Astrocyte of the spinal cord (primary cell): ENCODE data around the gene MAP2K3.

Source experiments
- DNase-seq: peaks from one replicate; pipeline ENCODE4 v3.0.0; 2011; ENCODE audit warnings: low read depth, low spot score
- H3K4me3 ChIP-seq: 2 replicates; pipeline ENCODE4 v1.5.1; 2011; ENCODE audit warnings: low read depth, mild to moderate bottlenecking, low read length, moderate library complexity
- CTCF ChIP-seq: IDR thresholded peaks from 2 replicates; pipeline ENCODE4 v1.5.1; 2012; ENCODE audit warnings: low read depth, mild to moderate bottlenecking, low read length, inconsistent platforms
- in situ Hi-C: cut with HindIII; loops from 2 replicates; pipeline ENCODE4 v1.10.0; 2017; ENCODE audit warnings: low sequenced_read_pairs

MAP2K3 gene

GRCh38 chr17:21284319-21285163 lies at the start of gene MAP2K3:
Gene MAP2K3, plus strand, starts transcription at chr17:21284711. Its CDS starts 210 bp downstream, at chr17:21284921.
- peak within 1 kb of the TSS; percentile 79 for H3K4me3 ChIP-seq
- peak; percentile 99 for DNase-seq
- no peak for TF ChIP-seq CTCF
- in situ Hi-C loops = no loop called here

GRCh38 chr17:21235921-21236320 lies 48.6 kb upstream of the MAP2K3 start:
- TF ChIP-seq CTCF = no peak
- no peak for DNase-seq
- in situ Hi-C loops = no loop called here
- no peak overlapping the region for H3K4me3 ChIP-seq

- no peak overlapping the region for H3K4me3 ChIP-seq
- TF ChIP-seq CTCF = peak; percentile 60
- in situ Hi-C loops = no loop called here
- DNase-seq = peak; percentile 26
These were observed 44.7 kb upstream of the MAP2K3 start for GRCh38 chr17:21239680-21240368.

GRCh38 chr17:21240369-21241055 lies 44.0 kb upstream of the MAP2K3 start:
- TF ChIP-seq CTCF = no peak
- in situ Hi-C loops = no loop called here
- DNase-seq = no peak
- H3K4me3 ChIP-seq = no peak overlapping the region

- in situ Hi-C loops = no loop called here
- DNase-seq = no peak
These were observed 42.9 kb upstream of the MAP2K3 start for GRCh38 chr17:21241564-21241963.

More at GRCh38 chr17:21241564-21241963, 42.9 kb upstream of the MAP2K3 start:
- H3K4me3 ChIP-seq = no peak overlapping the region
- TF ChIP-seq CTCF = no peak
